GM18858 (cell line): Measurements from ENCODE around the gene FBXO4.
"Not testable (repeated sequence)": the region's sequence is repeated elsewhere in the genome, so short reads cannot be mapped to it uniquely, and the experiment has no call there.

Experiments used
- ATAC-seq: cut with Tn5 transposase; IDR thresholded peaks from one replicate; pipeline ENCODE4 v1.9.1; 2021; ENCODE audit not compliant: unreplicated experiment

Gene FBXO4

DNA sequence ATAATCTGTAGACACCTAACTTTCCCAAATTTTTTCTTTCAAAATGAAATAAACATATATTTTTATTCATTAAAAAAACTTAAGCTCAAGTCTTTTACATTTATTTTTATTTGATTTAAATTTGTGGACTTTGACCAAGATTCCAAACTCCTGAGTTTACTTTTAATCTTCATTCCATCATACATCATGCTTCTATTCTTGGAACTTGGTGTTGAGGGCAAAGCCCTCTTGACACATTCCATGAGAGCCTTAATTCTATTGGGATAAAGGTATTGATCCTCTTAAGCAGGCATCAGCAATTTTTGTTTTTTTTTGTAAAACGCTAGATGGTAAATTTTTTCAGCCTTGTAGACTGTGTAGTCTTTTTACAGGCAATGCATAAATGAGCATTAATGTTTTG lies 53.6 kb downstream of the FBXO4 start:
- no peak for ATAC-seq

DNA sequence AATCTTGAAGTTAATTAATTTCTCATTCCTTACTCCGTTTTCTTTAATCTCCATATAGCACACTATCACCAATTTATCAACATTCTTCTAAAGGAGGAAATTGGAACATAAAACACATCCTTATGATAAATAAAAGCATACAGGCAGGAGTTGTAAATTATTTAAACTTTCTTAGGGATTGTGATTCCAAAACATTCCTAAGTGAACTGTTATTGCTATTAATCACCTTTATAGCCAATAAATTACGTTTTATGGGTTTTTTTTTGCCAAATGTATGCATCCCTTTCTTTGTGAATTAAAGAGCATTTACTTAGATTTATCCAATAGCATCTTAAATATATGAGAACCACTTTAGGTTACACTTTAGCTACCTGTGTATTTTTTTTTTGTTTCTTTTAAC lies 55.3 kb downstream of the FBXO4 start:
- no peak for ATAC-seq

DNA sequence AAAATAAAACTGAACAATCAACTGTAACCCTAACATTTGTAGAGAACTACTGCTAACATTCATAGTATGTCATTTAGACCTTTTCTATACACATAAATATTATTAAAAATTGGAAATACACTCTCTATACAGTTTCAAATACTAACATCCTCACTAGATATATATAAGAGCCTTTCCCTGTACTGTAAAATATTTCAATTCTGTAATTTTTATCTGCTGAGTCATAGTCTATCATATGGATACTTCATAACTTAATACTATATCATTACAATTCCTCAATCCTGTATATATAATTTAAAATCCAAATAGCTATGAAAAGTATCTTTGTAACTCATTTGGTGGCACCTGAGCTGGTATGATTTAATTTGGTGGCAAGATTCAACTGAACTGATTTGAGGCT lies 55.8 kb downstream of the FBXO4 start:
- ATAC-seq: no peak

DNA sequence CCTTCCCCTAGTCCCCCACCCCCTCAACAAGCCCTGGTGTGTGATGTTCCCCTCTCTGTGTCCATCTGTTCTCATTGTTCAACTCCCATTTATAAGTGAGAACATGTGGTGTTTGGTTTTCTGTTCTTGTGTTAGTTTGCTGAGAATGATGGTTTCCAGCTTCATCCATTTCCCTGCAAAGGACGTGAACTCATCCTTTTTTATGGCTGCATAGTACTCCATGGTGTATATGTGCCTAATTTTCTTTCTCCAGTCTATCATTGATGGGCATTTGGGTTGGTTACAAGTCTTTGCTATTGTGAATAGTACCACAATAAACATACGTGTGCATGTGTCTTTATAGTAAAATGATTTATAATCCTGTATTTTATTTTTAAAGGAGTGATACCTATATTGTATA lies 57.8 kb downstream of the FBXO4 start:
- not testable (repeated sequence) for ATAC-seq

DNA sequence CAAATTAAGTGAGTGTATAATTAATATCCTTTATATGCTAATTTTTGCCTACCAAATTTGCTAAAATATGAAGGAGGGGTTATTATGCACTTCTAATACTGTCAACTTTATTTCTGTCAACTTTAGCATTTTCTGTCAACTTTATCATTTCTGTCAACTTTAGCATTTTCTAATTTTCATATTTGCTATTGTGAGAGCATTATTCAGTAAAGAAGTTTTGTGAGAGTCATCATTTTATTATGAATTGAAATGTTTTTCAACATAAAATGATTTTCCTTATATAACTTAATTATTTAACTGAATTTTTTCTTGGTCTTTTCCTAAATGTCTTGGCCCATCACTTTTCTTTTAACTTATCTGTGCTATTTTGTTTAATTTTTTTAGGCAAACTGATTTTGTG lies 58.2 kb downstream of the FBXO4 start:
- ATAC-seq: no peak

DNA sequence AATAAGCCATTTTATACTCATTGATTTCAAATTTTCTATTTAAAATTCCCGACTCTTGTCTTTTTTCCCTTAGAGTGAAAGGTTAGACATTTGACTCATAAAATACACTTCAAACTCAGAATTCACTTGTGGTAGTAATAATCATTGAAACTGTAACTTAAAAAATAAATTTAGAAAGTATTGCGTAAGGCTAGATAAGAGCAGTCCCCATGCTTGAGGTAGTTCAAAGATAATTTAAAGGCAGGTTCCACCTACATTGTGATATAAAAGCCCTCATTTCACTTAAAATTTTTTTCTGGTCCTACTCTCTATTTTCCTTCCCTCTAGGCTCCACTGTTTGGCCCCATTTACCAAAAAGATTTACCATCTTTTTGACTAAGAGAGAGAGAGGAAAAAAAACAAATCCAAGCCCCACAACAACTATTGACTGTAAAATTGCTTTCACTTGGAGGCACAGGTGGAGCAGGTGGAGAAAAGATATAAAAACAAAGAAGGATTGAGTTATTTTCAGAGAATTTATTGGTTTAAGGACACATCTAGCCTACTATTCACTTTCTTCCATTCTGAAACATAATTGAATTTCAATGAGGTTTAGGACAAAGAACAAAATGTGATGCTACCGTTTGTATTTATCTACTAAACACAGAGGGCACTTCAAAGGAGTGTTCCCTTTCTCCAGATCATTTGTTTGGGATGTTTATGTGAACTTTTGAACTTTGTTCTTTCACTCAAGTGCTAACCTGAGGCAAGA lies 61.0 kb downstream of the FBXO4 start:
- no peak for ATAC-seq
